Measurements from ENCODE around the gene BCAR1. TPM values are rescaled to one million over a fixed set of nuclear protein-coding genes. Genes with fewer than 3 reads are reported as not detected.
A peak's percentile ranks its signal among the peaks of the same experiment; 100 is the strongest.

Gene BCAR1
- total RNA-seq, 4 donors from 2014 or later: 30.1 to 98.0 (median 38.0) TPM

GRCh38 chr16:75239542-75240122, 11.8 kb downstream of the BCAR1 start:
- DNase-seq (ENCODE audit: low spot score): no peak
- no peak for ATAC-seq (ENCODE audit: low FRiP score)
- TF ChIP-seq CTCF (IDR thresholded peaks at IDR 0.05): no peak

GRCh38 chr16:75238853-75239541, 12.4 kb downstream of the BCAR1 start:
- TF ChIP-seq CTCF (IDR thresholded peaks at IDR 0.05): no peak
- DNase-seq (ENCODE audit: low spot score) (no peak), ATAC-seq (ENCODE audit: low FRiP score) (peak; percentile 5)

GRCh38 chr16:75238132-75238852, 13.1 kb downstream of the BCAR1 start:
- no peak for TF ChIP-seq CTCF (IDR thresholded peaks at IDR 0.05)
- DNase-seq (ENCODE audit: low spot score): no peak
- ATAC-seq (ENCODE audit: low FRiP score): peak; percentile 48

- ATAC-seq (ENCODE audit: low FRiP score): no peak
- no peak for DNase-seq (ENCODE audit: low spot score)
- TF ChIP-seq CTCF (IDR thresholded peaks at IDR 0.05): no peak
These were observed 13.9 kb downstream of the BCAR1 start for GRCh38 chr16:75237398-75238131.

- ATAC-seq (ENCODE audit: low FRiP score) (no peak), DNase-seq (ENCODE audit: low spot score) (no peak)
- TF ChIP-seq CTCF (IDR thresholded peaks at IDR 0.05): no peak
These were observed 14.6 kb downstream of the BCAR1 start for GRCh38 chr16:75236736-75237397.

GRCh38 chr16:75236232-75236631, 15.2 kb downstream of the BCAR1 start:
- TF ChIP-seq CTCF (IDR thresholded peaks at IDR 0.05): no peak
- ATAC-seq (ENCODE audit: low FRiP score) (no peak), DNase-seq (ENCODE audit: low spot score) (no peak)

Data from omental fat pad (tissue), 4 donors.